Thoracic aorta (tissue), 2 donors: ENCODE measurements around the gene OSBPL2. TPM values are rescaled to one million over a fixed set of nuclear protein-coding genes. Genes with fewer than 3 reads are reported as not detected.

ENCODE experiments used
- ATAC-seq: fragments of 150-250 bp; one replicate; pipeline ENCODE4 v1.8.0; 2017; ENCODE audit warnings: low read depth; ENCODE audit not compliant: insufficient number of reproducible peaks, low FRiP score
- DNase-seq: peaks from one replicate; pipeline ENCODE4 v3.0.0-alpha.2; 2020; ENCODE audit warnings: low spot score
- H3K27ac ChIP-seq, 2 donors: fragments of 200-600 bp; sonication (generic); 1 replicate in 1 of 2; 2 replicates in 1 of 2; pipeline ENCODE4 v1.5.1; 2016; ENCODE audit warnings: mild to moderate bottlenecking in 2 of 2, moderate library complexity in 2 of 2
- H3K27me3 ChIP-seq: fragments of 200-600 bp; sonication (generic); replicated peaks from 2 replicates; pipeline ENCODE4 v1.6.0; 2016; ENCODE audit warnings: mild to moderate bottlenecking; ENCODE audit not compliant: insufficient read depth
- H3K36me3 ChIP-seq: fragments of 200-600 bp; sonication (generic); one replicate; pipeline ENCODE4 v1.5.1; 2016
- H3K4me1 ChIP-seq, 2 donors: fragments of 200-600 bp; sonication (generic); 1 replicate in 1 of 2; 2 replicates in 1 of 2; pipeline versions ENCODE4 v1.5.1 to v1.6.0; 2016; ENCODE audit warnings: low read depth in 2 of 2, mild to moderate bottlenecking in 1 of 2; ENCODE audit not compliant: control insufficient read depth in 1 of 2
- H3K4me3 ChIP-seq: fragments of 200-600 bp; sonication (generic); 2 replicates; pipeline ENCODE4 v1.5.1; 2016; ENCODE audit warnings: mild to moderate bottlenecking
- H3K9me3 ChIP-seq: fragments of 200-600 bp; sonication (generic); 2 replicates; pipeline ENCODE4 v1.5.1; 2016
- CTCF ChIP-seq: fragments of 200-600 bp; sonication (generic); IDR thresholded peaks from one replicate; pipeline ENCODE4 v1.5.1; 2019; ENCODE audit warnings: antibody characterized with exemption
- total RNA-seq, 2 donors: library from RNA; depleted of rRNA; stranded (reverse); fragments of >200 nt; gene quantifications; one replicate each; pipeline versions ENCODE4 v1.1.0 to v1.2.3, GENCODE V29; 2016

Gene OSBPL2
- total RNA-seq, 2 donors from 2014 or later: 48.5 to 58.5 TPM

- H3K9me3 ChIP-seq: no peaks in the 10 kb centered on the region
- no peak for ATAC-seq
- DNase-seq: no peak
- H3K36me3 ChIP-seq: peaks cover 47% of the 10 kb centered on the region
- no peak for TF ChIP-seq CTCF
- H3K4me3 ChIP-seq: no peak overlapping the region
- H3K27ac ChIP-seq: no peak overlapping the region
- no peaks in the 10 kb centered on the region for H3K27me3 ChIP-seq
- H3K4me1 ChIP-seq: no peaks in the 10 kb centered on the region
Observed at GRCh38 chr20:62344092-62344491, 105.8 kb downstream of the OSBPL2 start.

- ATAC-seq (no peak), DNase-seq (no peak)
- Histone ChIP-seq H3K4me3 (no peak overlapping the region), H3K9me3 (no peaks in the 10 kb centered on the region), H3K4me1 (no peaks in the 10 kb centered on the region), H3K36me3 (peaks cover 42% of the 10 kb centered on the region), H3K27ac (no peak overlapping the region), H3K27me3 (no peaks in the 10 kb centered on the region)
- no peak for TF ChIP-seq CTCF
Observed at GRCh38 chr20:62344782-62345181, 106.5 kb downstream of the OSBPL2 start.

Other genes with a start within 250 kb of the OSBPL2 start
- gene TAF4, start 172.6 kb upstream of the OSBPL2 start, total RNA-seq: 10 to 100 TPM; 10.4 to 11.0 TPM
- 10 to 100 TPM; 11.4 to 38.7 TPM for gene LSM14B, start 116.0 kb upstream of the OSBPL2 start, total RNA-seq
- 100 to 1,000 TPM; 185 to 228 TPM for gene PSMA7, start 95.1 kb upstream of the OSBPL2 start, total RNA-seq
- 10 to 100 TPM; 10.7 to 21.7 TPM for gene SS18L1, start 94.8 kb upstream of the OSBPL2 start, total RNA-seq
- 10 to 100 TPM; 28.0 to 41.8 TPM for gene MTG2, start 55.5 kb upstream of the OSBPL2 start, total RNA-seq
- gene HRH3, start 18.2 kb upstream of the OSBPL2 start, total RNA-seq: not detected
- 100 to 1,000 TPM in 1 of 2 donors, 10 to 100 TPM in 1; 98.8 to 113 TPM for gene ADRM1, start 64.5 kb downstream of the OSBPL2 start, total RNA-seq
- gene LAMA5, start 128.8 kb downstream of the OSBPL2 start, total RNA-seq: 100 to 1,000 TPM; 289 to 333 TPM
- gene RPS21, start 148.6 kb downstream of the OSBPL2 start, total RNA-seq: 1,000 to 10,000 TPM; 1,025 to 2,724 TPM
- 1 to 10 TPM; 2.1 to 9.2 TPM for gene CABLES2, start 168.8 kb downstream of the OSBPL2 start, total RNA-seq
- not detected for gene RBBP8NL, start 189.0 kb downstream of the OSBPL2 start, total RNA-seq
- under 1 TPM in 1 of 2 donors, not detected in 1; 0.27 TPM for gene GATA5, start 237.5 kb downstream of the OSBPL2 start, total RNA-seq